Naive thymus-derived CD8-positive, alpha-beta T cell (primary cell): ENCODE measurements around the gene LMF2. TPM values are rescaled to one million over a fixed set of nuclear protein-coding genes. Genes with fewer than 3 reads are reported as not detected.
"Not testable (repeated sequence)": the region's sequence is repeated elsewhere in the genome, so short reads cannot be mapped to it uniquely, and the experiment has no call there.

ENCODE experiments used
- ATAC-seq, 2 donors: fragments of 150-1000 bp; cut with Tn5 transposase in 1 of 2; sonication (Bioruptor Pico), chemical (Tn5 transposase) in 1 of 2; 1 replicate in 1 of 2; 2 replicates in 1 of 2; pipeline ENCODE4 v1.10.0; 2021; ENCODE audit warnings: mild to moderate bottlenecking in 2 of 2, moderate library complexity in 2 of 2
- POLR2A ChIA-PET: fragments of 350-600 bp; sonication (Branson Sonifier 250); formaldehyde crosslinking; loops from one replicate; lab custom pipeline; 2021; ENCODE audit warnings: antibody characterized with exemption; lab: Charles Lee
- DNase-seq, 10 donors: peaks; one replicate each; pipeline versions ENCODE4 v3.0.0 to v3.0.0-alpha.2; 2020 to 2022
- H3K27ac Mint-ChIP-seq, 10 donors: one replicate each; pipeline ENCODE4 v1.8.0; 2020 to 2022; ENCODE audit warnings: mild to moderate bottlenecking in 10 of 10, mixed read lengths in 10 of 10, moderate library complexity in 4 of 10, inconsistent platforms in 1 of 10
- H3K27me3 Mint-ChIP-seq, 5 donors: one replicate each; pipeline ENCODE4 v1.8.0; 2021 to 2022; ENCODE audit warnings: mixed read lengths in 5 of 5
- H3K36me3 Mint-ChIP-seq, 3 donors: one replicate each; pipeline ENCODE4 v1.8.0; 2020 to 2022; ENCODE audit warnings: mixed read lengths in 3 of 3, mild to moderate bottlenecking in 2 of 3, inconsistent platforms in 1 of 3
- H3K4me1 Mint-ChIP-seq, 4 donors: one replicate each; pipeline ENCODE4 v1.8.0; 2021 to 2022; ENCODE audit warnings: mixed read lengths in 4 of 4
- H3K4me3 Mint-ChIP-seq, 10 donors: one replicate each; pipeline ENCODE4 v1.8.0; 2020 to 2022; ENCODE audit warnings: mild to moderate bottlenecking in 10 of 10, mixed read lengths in 10 of 10, moderate library complexity in 6 of 10, inconsistent platforms in 1 of 10
- H3K9me3 Mint-ChIP-seq, 9 donors: one replicate each; pipeline ENCODE4 v1.8.0; 2020 to 2022; ENCODE audit warnings: mixed read lengths in 9 of 9, mild to moderate bottlenecking in 3 of 9, inconsistent platforms in 1 of 9, moderate library complexity in 1 of 9
- polyA plus RNA-seq, 3 donors: library from polyadenylated mRNA; unstranded; fragments of 300-500 nt; fragmentation: Illumina TruSeq; gene quantifications; one replicate each; pipeline ENCODE4 v1.2.3, GENCODE V29; 2021
- total RNA-seq, 8 experiments: library from RNA in 2 of 8; stranded (reverse) in 2 of 8; gene quantifications; one replicate each; pipeline ENCODE4 v1.2.3 and lab custom pipeline; 2021 to 2026

Gene LMF2
- total and polyA plus RNA-seq, 5 experiments from 2014 or later = 15.1 to 128 (median 19.6) TPM

DNA sequence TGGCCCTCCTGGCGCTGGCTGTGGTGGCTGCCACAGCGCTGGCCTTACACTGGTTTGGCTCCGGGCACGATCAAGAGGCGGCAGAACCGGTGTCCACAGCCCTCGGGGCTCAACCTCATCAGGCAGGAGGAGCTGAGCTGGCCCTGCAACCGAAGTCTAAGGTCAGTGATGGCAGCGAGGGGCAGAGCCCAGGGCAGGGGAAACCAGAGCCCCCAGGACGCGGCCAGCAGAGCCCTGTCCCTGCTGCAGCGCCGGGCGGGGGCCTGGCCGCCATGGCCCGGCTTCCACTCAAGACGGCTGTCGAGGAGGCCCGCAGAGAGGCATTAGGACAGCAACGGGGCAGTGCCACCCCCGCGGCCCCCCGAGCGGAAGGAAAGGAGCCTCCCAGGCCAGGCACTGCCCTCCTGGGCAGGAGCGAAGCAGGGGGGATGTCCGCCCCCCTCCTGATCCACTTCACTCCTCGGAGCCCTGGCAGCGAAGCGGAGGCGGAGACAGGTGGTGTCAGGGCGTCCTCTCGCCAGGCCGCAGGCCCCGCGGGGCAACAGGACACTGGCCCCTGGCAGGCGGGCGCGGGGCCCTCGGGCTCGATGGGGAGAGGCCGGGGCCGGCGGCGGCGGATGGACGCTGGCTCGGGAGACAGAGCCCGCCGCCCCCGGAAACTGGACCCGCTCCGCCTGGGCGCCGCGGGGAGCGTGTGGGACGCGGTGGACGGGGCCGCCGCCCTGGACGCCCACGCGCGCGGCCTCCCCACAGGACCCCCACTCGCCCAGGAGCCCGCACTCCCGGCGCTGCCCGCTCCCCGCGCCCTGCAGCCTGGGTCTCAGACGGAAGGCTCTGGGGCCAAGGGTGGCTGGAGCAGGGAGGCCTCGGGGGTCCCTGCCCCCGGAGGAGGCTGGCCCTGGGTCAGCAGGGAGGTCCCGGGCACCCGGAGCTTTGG, 39.1 kb upstream of the LMF2 start:
- ATAC-seq = no peak
- Mint-ChIP-seq H3K4me1 (peaks cover 21 to 63% (median 45%) of the 10 kb centered on the region in 4 donors), H3K9me3 (no peaks in the 10 kb centered on the region), H3K4me3 (peak overlapping the region in 8 of 10 donors; percentile 11 to 75 (median 52)), H3K36me3 (no peaks in the 10 kb centered on the region), H3K27me3 (no peaks in the 10 kb centered on the region), H3K27ac (peak overlapping the region in 8 of 10 donors; percentile 22 to 93 (median 58))
- no peak for DNase-seq
- POLR2A ChIA-PET = interaction anchor here (0.5 to 6.7 kb wide), 8 partner anchors 7 to 233 kb away, joined by 3 to 72 read pairs (median 20); partner anchors contain the start of genes LMF2, NCAPH2, SCO2 and TYMP

DNA sequence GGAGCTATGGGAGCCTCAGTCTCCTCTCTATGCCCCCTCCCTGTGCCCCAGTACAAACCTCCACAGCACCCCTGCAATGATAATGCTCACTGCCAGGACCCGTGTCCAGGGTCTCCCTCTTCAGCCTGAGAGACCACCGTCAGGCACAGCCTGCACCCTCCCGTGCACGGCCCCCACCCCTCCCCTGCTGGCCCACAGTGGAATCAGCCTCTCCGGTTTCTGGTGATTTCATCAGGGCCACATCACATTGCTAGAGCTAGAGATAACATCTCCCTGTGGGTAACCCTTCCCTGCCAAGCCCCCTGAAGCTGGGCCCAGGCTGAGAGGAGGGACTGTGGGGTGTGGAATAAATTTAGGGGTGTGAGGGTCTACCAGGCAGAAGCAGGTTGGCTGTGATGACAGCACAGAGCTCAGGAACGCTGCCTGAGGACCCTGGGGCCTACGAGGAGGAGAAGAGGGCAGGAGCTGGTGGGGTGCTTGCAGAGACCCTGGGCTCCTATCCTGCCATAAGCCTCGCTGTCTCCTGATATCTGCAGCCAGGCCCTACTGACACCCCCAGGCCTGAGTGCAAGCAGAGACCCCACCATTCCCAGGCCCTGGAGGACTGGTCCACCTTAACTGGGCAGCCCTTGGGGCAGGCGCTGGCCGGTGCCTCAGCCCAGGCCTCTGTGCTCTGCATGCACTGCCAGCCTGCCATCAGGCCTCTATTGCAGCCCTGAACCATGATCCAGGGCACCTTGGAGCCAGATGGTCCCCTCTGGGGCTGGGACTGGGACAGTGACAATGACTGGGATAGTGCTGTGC, 38.2 kb upstream of the LMF2 start, which contains the start of gene KLHDC7B:
Gene KLHDC7B (plus strand): TSS at position 378 of the 804 bp plus-strand sequence. CDS start 345 bp downstream, at position 723.
- Mint-ChIP-seq H3K27ac (peak within 1 kb of the TSS; percentile 31 to 93 (median 78)), H3K36me3 (no peaks in the 10 kb centered on the region), H3K4me1 (peaks cover 18 to 66% (median 40%) of the 10 kb centered on the region in 4 donors), H3K27me3 (no peaks in the 10 kb centered on the region), H3K4me3 (peak within 1 kb of the TSS; percentile 16 to 75 (median 66)), H3K9me3 (no peaks in the 10 kb centered on the region)
- DNase-seq (no peak), ATAC-seq (peak; percentile 10 to 33)
- POLR2A ChIA-PET = interaction anchor here (0.6 to 3.1 kb wide), 6 partner anchors 13 to 122 kb away, joined by 3 to 15 read pairs (median 6); partner anchors contain the start of genes SCO2 and TYMP

DNA sequence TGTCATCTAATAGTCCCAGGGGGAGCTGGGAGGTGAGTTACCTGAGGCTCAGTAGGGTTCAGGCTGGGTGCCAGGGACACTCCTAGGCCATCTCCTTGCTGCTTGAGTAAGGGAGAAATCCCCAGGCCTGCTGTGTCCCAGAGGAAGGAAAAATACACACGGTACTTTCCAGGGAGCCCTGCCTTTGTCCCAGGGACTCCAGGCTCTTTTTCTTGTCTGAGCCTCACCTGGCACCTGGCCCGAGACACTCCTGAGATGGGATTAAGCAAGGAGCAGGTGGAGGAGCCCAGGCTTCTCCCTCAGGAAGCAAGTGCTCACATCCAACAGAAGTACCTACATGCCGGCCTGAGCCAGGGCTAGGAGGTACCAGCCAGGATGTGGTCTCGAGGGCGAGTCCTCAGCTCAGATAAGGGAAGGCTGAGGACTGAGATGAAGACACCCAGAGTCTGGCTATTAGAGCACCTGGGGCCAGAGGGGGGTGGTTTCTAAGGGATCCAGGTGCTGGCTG, 37.3 kb upstream of the LMF2 start:
- Mint-ChIP-seq H3K27ac (peak overlapping the region in 9 of 10 donors; percentile 5 to 93 (median 56)), H3K36me3 (no peaks in the 10 kb centered on the region), H3K4me3 (peak overlapping the region in 8 of 10 donors; percentile 16 to 74 (median 66)), H3K9me3 (no peaks in the 10 kb centered on the region), H3K27me3 (no peaks in the 10 kb centered on the region), H3K4me1 (peaks cover 12 to 63% (median 35%) of the 10 kb centered on the region in 4 donors)
- POLR2A ChIA-PET = interaction anchor here (0.9 to 3.1 kb wide), 5 partner anchors 12 to 77 kb away, joined by 4 to 15 read pairs (median 7); partner anchors contain the start of genes SCO2 and TYMP
- no peak for DNase-seq
- no peak for ATAC-seq

DNA sequence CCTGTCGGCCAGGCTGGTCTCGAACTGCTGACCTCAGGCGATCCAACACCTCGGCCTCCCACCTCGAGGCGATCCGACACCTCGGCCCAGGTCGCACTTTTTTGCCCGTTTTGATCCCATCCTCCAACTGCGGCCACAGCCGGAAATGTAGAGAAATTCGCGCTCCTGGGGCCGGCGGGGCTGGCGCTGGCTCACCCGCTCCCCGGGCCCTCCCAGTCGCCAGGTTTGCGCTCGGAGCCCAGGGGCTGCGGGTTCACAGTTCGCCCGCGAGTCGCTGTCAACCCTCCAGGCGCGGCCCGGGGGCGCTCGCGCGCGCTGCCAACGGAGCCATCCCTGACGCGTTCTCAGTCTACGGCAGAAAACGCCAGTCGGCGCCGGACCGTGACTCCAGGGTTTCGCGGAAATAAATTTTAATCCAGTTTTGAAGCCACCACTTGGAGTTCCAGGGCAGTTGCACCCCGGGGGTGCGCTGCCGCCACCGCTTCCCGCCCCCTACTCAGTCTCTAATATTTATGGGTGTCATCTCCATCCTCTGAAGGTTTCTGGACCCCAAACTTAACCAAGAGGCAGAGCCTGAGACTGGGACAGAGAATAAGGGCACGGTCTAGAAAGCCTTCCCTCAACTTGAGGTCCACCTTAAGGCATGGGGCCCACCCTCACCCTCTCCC, 36.7 kb upstream of the LMF2 start:
- POLR2A ChIA-PET = interaction anchor here (1.0 to 3.1 kb wide), 5 partner anchors 12 to 77 kb away, joined by 3 to 15 read pairs (median 7); partner anchors contain the start of genes SCO2 and TYMP
- Mint-ChIP-seq H3K9me3 (no peaks in the 10 kb centered on the region), H3K4me1 (peaks cover 13 to 65% (median 35%) of the 10 kb centered on the region in 4 donors), H3K4me3 (peak overlapping the region; percentile 54 to 74 (median 66)), H3K36me3 (no peaks in the 10 kb centered on the region), H3K27me3 (no peaks in the 10 kb centered on the region), H3K27ac (peak overlapping the region in 9 of 10 donors; percentile 31 to 83 (median 73))
- peak; percentile 65 to 84 (median 72) for DNase-seq
- ATAC-seq = peak; percentile 53 to 58

GRCh38 chr22:50542416-50542927, 35.0 kb upstream of the LMF2 start:
- H3K9me3 Mint-ChIP-seq = no peaks in the 10 kb centered on the region
- ATAC-seq (no peak), DNase-seq (no peak)
- H3K36me3 Mint-ChIP-seq = no peaks in the 10 kb centered on the region
- peaks cover 15 to 73% (median 40%) of the 10 kb centered on the region in 4 donors for H3K4me1 Mint-ChIP-seq
- POLR2A ChIA-PET = interaction anchor here (1.2 kb wide), 1 partner anchor 17 kb away, joined by 3 read pairs; the partner anchor contains the start of gene SCO2
- H3K27me3 Mint-ChIP-seq = no peaks in the 10 kb centered on the region
- peak overlapping the region in 7 of 10 donors; percentile 8 to 100 (median 85) for H3K27ac Mint-ChIP-seq
- H3K4me3 Mint-ChIP-seq = peak overlapping the region in 9 of 10 donors; percentile 3 to 65 (median 49)

- not testable (repeated sequence) for H3K9me3 Mint-ChIP-seq, ATAC-seq, H3K36me3 Mint-ChIP-seq, DNase-seq, H3K27me3 Mint-ChIP-seq
- Mint-ChIP-seq H3K4me3 (peak overlapping the region in 1 of 10 donors; percentile 65), H3K27ac (peak overlapping the region in 9 of 10 donors; percentile 20 to 100 (median 71)), H3K4me1 (peaks cover 13 to 75% (median 40%) of the 10 kb centered on the region in 4 donors)
- POLR2A ChIA-PET = interaction anchor here (0.7 to 7.5 kb wide), 4 partner anchors 9 to 79 kb away, joined by 5 to 121 read pairs (median 22); partner anchors contain the start of genes SCO2 and TYMP
Observed at GRCh38 chr22:50541667-50542026, 34.1 kb upstream of the LMF2 start.

DNA sequence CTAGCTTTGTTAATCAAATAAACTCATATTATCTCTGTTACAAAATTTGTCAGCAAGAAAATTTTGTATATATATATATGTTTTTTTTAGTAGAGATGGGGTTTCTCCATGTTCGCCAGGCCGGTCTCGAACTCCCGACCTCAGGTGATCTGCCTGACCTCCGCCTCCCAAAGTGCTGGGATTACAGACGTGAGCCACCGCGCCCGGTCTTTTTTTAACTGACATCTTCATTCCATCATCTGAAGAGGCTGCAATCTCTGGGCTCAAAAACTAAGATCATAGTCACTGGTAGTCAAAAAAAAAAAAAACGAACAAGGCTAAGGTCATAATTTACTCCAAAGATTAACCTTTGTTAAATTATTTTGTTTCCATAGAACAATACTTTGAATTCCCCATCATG, 32.9 kb upstream of the LMF2 start:
- Mint-ChIP-seq H3K4me3 (peak overlapping the region in 3 of 10 donors; percentile 14 to 54 (median 15)), H3K4me1 (peaks cover 8 to 66% (median 33%) of the 10 kb centered on the region in 4 donors)
- POLR2A ChIA-PET = interaction anchor here (0.6 to 7.5 kb wide), 11 partner anchors 7 to 197 kb away, joined by 3 to 121 read pairs (median 17); partner anchors contain the start of genes CHKB, LMF2, NCAPH2 and SCO2

DNA sequence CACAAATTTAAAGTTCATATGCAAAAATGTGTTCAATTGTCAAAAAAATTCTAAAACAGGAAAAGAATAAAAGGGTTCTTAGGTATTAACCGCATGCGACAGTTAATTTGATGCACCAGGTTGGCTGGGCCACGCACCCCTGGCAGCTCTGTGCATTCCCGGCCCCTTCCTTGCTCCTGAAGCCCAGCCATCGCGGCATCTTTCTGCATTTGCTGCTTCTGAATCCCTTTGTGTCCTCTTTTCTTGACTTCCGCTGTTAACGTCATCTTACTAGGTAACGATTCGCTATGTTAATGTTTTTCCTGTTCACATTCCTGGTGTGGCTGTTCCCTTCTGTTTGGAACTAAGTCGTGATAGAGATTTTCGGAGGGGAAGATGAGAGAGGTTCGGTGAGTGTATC, 30.3 kb upstream of the LMF2 start:
- ATAC-seq = no peak
- peaks cover 0 to 4% (median 0%) of the 10 kb centered on the region in 5 donors for H3K27me3 Mint-ChIP-seq
- POLR2A ChIA-PET = interaction anchor here (0.9 to 7.5 kb wide), 4 partner anchors 11 to 93 kb away, joined by 3 to 121 read pairs (median 10); partner anchors contain the start of genes CHKB, SCO2 and TYMP
- H3K4me1 Mint-ChIP-seq = peaks cover 10 to 70% (median 22%) of the 10 kb centered on the region in 4 donors
- H3K27ac Mint-ChIP-seq = peak overlapping the region; percentile 63 to 100 (median 86)
- no peaks in the 10 kb centered on the region for H3K36me3 Mint-ChIP-seq
- DNase-seq = no peak
- H3K9me3 Mint-ChIP-seq = no peaks in the 10 kb centered on the region
- peak overlapping the region in 4 of 10 donors; percentile 11 to 65 (median 34) for H3K4me3 Mint-ChIP-seq

More for the DNA sequence above, 32.9 kb upstream of the LMF2 start:
- H3K36me3 Mint-ChIP-seq = no peaks in the 10 kb centered on the region
- DNase-seq (no peak), ATAC-seq (no peak)
- H3K27me3 Mint-ChIP-seq = no peaks in the 10 kb centered on the region
- peak overlapping the region; percentile 65 to 100 (median 89) for H3K27ac Mint-ChIP-seq
- H3K9me3 Mint-ChIP-seq = no peaks in the 10 kb centered on the region

DNA sequence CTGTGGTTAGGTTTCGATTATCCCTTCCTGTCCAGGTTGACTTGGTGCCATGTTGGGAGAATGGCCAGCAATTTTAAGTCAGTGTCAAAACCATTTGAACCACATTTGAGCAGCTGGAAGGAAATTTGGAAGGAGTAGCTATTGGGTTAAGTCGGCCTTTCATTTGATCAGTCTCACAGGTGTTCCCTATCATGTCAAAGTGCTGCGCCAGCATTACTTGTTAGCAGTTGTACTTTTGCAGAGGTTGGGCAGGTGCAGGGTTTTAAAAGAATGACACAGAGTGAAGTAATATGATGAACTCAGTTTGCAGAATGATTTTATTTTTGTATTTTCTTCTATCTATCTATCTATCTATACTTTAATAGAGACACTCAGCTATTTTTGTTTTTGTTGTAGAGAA, 28.7 kb upstream of the LMF2 start:
- ATAC-seq (no peak), DNase-seq (no peak)
- Mint-ChIP-seq H3K4me1 (peaks cover 9 to 59% (median 25%) of the 10 kb centered on the region in 4 donors), H3K27ac (peak overlapping the region in 2 of 10 donors; percentile 37 to 100), H3K27me3 (peaks cover 0 to 8% (median 0%) of the 10 kb centered on the region in 5 donors), H3K4me3 (no peak overlapping the region), H3K36me3 (no peaks in the 10 kb centered on the region), H3K9me3 (no peaks in the 10 kb centered on the region)
- POLR2A ChIA-PET = interaction anchor here (0.6 to 7.5 kb wide), 5 partner anchors 9 to 409 kb away, joined by 3 to 121 read pairs (median 5); partner anchors contain the start of genes SCO2 and TYMP

DNA sequence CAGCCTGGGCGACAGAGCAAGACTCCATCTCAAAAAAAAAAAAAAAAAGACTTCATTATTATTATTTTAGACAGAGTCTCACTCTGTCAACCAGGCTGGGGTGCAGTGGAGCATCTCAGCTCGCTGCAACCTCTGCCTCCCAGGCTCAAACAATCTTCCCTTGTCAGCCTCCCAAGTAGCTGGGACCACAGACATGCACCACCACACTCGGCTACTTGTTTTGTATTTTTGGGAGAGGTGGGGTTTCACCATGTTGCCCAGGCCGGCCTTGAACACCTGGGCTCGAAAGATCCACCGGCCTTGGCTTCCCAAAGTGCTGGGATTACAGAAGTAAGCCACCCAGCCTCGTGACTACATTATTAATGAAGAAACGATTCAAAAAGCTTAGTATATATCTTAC, 27.6 kb upstream of the LMF2 start:
- Mint-ChIP-seq H3K27me3 (peaks cover 0 to 11% (median 0%) of the 10 kb centered on the region in 5 donors), H3K4me1 (peaks cover 12 to 51% (median 27%) of the 10 kb centered on the region in 4 donors), H3K4me3 (no peak overlapping the region), H3K27ac (no peak overlapping the region), H3K9me3 (no peaks in the 10 kb centered on the region), H3K36me3 (no peaks in the 10 kb centered on the region)
- ATAC-seq (no peak), DNase-seq (no peak)
- POLR2A ChIA-PET = interaction anchor here (2.0 to 7.5 kb wide), 2 partner anchors 8 to 13 kb away, joined by 6 to 121 read pairs; partner anchors contain the start of genes SCO2 and TYMP
